ENCODE results near the gene PTOV1.

DNA sequence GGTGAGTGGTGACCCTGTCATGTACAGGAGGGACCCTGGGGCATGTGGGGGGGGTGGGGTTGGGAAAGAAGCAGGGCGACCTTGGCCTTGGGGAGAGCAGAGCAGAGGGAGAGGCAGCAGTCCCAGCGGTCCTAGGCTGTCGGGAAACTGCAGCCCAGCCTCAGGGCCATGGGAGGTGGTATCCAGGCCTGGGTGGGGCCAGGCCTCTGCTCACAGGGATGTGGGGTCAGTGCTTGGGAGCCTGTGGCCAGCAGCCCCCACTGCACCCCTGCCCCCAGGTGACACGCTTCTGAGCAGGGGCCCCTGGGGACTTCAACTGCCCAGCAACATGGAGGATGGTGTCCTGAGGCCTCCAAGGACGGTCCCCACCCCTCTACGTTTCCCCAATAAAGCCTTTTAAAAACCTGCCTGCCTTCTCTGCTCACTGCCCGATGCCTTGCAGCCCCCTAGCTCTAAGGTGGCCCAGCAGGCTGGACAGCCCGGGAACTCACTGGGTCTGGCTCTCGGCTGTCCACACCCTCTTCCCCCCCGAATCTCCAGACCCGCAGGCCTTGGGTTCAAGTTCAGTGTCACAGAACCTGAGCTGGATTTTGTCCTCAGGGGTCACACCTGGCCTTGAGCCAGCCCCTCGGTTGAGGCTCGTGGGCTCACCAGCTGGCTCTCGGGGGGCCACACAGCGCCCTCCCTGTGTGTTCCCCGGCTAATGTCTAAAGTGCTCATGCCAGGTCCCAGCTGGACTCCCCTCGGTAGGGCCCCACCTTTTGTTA lies 9.6 kb downstream of the PTOV1 start:
- TF ChIP-seq YY1 (IDR thresholded peaks at IDR 0.05; ENCODE audit: insufficient read depth, insufficient read length) = no peak
- no peak for TF ChIP-seq SUZ12 (IDR thresholded peaks at IDR 0.05; ENCODE audit: extremely low read depth, insufficient read depth, insufficient read length)
- TF ChIP-seq ZNF274 (IDR thresholded peaks at IDR 0.05; ENCODE audit: low read depth, low read length) = no peak

Data from NT2/D1 (cell line).